Measurements from ENCODE around the gene SLC9A9. TPM values are rescaled to one million over a fixed set of nuclear protein-coding genes. Genes with fewer than 3 reads are reported as not detected.

The SLC9A9 gene
- total and polyA plus RNA-seq, 10 of the 15 experiments (the other 5 are each of a cell fraction or from before 2014, with no cell fraction given) = 3.5 to 14.2 (median 9.3) TPM

- ATAC-seq (no peak), DNase-seq (ENCODE audit: low read depth, low spot score) (no peak), FAIRE-seq (no peak)
- no peak overlapping the region for H3K27ac ChIP-seq (ENCODE audit: control insufficient read depth, insufficient read depth)
- H3K4me3 ChIP-seq = no peak overlapping the region
- intact Hi-C loops (cut with micrococcal nuclease; ENCODE audit: unreplicated experiment) (no loop called here), in situ Hi-C loops (cut with MboI) (no loop called here)
- SMC1A ChIA-PET (ENCODE audit: uncharacterized antibody, unreplicated experiment) = no interaction called here
- BruUV-seq (replicated peaks) = no TSS peak
- 91% methylated on average over 1 of the region's 1 CpG for WGBS (ENCODE audit: insufficient coverage, insufficient replicate concordance, low lambda C conversion rate, missing lambda C conversion rate)
- RAD21 ChIA-PET (ENCODE audit: unreplicated experiment) = no interaction called here
- H3K79me2 ChIP-seq (ENCODE audit: control insufficient read depth, insufficient read depth, low read length) = no peaks in the 10 kb centered on the region
- TF ChIP-seq RUNX3 (IDR thresholded peaks at IDR 0.05; ENCODE audit: low read length) (no peak), BRCA1 (IDR thresholded peaks at IDR 0.05; ENCODE audit: low read depth, low read length) (no peak), SP1 (IDR thresholded peaks at IDR 0.05; ENCODE audit: low read depth, low read length) (no peak), SMARCA5 (IDR thresholded peaks at IDR 0.05) (no peak), PAX5 (IDR thresholded peaks at IDR 0.05; ENCODE audit: borderline replicate concordance, low read depth, low read length) (no peak), STAT3 (IDR thresholded peaks at IDR 0.05; ENCODE audit: low read depth, low read length) (no peak), SPI1 (IDR thresholded peaks at IDR 0.05; ENCODE audit: borderline replicate concordance, insufficient read depth, low read depth, low read length) (no peak), NR2C2 (IDR thresholded peaks at IDR 0.05; ENCODE audit: borderline replicate concordance, control insufficient read depth, insufficient read length, low read depth) (no peak)
- no peaks in the 10 kb centered on the region for H3K9me3 ChIP-seq (replicated peaks; ENCODE audit: control insufficient read depth, insufficient read depth, low read length)
- POLR2A ChIA-PET = interaction anchor here (0.5 kb wide), 1 partner anchor 228 kb away, joined by 4 read pairs; no protein-coding TSS in a partner anchor
- no peak overlapping the region for H3K9ac ChIP-seq (ENCODE audit: control insufficient read depth, insufficient read depth, low read length)
- H3K4me1 ChIP-seq (ENCODE audit: control insufficient read depth, insufficient read depth, low read length) = no peaks in the 10 kb centered on the region
- H3K36me3 ChIP-seq (ENCODE audit: control insufficient read depth in 2 of 2, insufficient read depth in 2 of 2, low read length in 1 of 2) = no peaks in the 10 kb centered on the region; a peak in 1 of 4 replicates
- no peaks in the 10 kb centered on the region for H3K27me3 ChIP-seq (replicated peaks in 1 of 2; ENCODE audit: control insufficient read depth in 2 of 2, insufficient read depth in 2 of 2, low read length in 1 of 2)
- H4K20me1 ChIP-seq (ENCODE audit: control insufficient read depth, insufficient read depth) = no peaks in the 10 kb centered on the region
- no peak overlapping the region for H3K4me2 ChIP-seq (ENCODE audit: control insufficient read depth, insufficient read depth)
- CTCF ChIA-PET = no interaction called here
- H2AFZ ChIP-seq (ENCODE audit: control insufficient read depth, low read depth, low read length) = no peak overlapping the region
These were observed 472.6 kb downstream of the SLC9A9 start for GRCh38 chr3:143375698-143376097.

- no peak overlapping the region for H3K4me2 ChIP-seq (ENCODE audit: control insufficient read depth, insufficient read depth)
- BruUV-seq (replicated peaks) = no TSS peak
- DNase-seq (ENCODE audit: low read depth, low spot score) (no peak), ATAC-seq (no peak), FAIRE-seq (no peak)
- WGBS (ENCODE audit: insufficient coverage, insufficient replicate concordance, low lambda C conversion rate, missing lambda C conversion rate) = 59% methylated on average over 1 of the region's 1 CpG
- no peaks in the 10 kb centered on the region for H3K36me3 ChIP-seq (ENCODE audit: control insufficient read depth in 2 of 2, insufficient read depth in 2 of 2, low read length in 1 of 2)
- H2AFZ ChIP-seq (ENCODE audit: control insufficient read depth, low read depth, low read length) = no peak overlapping the region
- H3K27ac ChIP-seq (ENCODE audit: control insufficient read depth, insufficient read depth) = no peak overlapping the region
- H3K9me3 ChIP-seq (replicated peaks; ENCODE audit: control insufficient read depth, insufficient read depth, low read length) = no peaks in the 10 kb centered on the region
- RAD21 ChIA-PET (ENCODE audit: unreplicated experiment) = no interaction called here
- TF ChIP-seq STAT1 (conservative IDR thresholded peaks at IDR 0.05) (no peak), NFXL1 (IDR thresholded peaks at IDR 0.05; ENCODE audit: borderline replicate concordance) (no peak)
- no peaks in the 10 kb centered on the region for H4K20me1 ChIP-seq (ENCODE audit: control insufficient read depth, insufficient read depth)
- no peak overlapping the region for H3K9ac ChIP-seq (ENCODE audit: control insufficient read depth, insufficient read depth, low read length)
- SMC1A ChIA-PET (ENCODE audit: uncharacterized antibody, unreplicated experiment) = interaction anchor here (1.1 to 1.5 kb wide), 2 partner anchors 15 to 34 kb away, joined by 3 to 5 read pairs; no protein-coding TSS in a partner anchor
- in situ Hi-C loops (cut with MboI) (no loop called here), intact Hi-C loops (cut with micrococcal nuclease; ENCODE audit: unreplicated experiment) (no loop called here)
- H3K27me3 ChIP-seq (replicated peaks in 1 of 2; ENCODE audit: control insufficient read depth in 2 of 2, insufficient read depth in 2 of 2, low read length in 1 of 2) = no peaks in the 10 kb centered on the region
- H3K4me3 ChIP-seq = no peak overlapping the region
- no peaks in the 10 kb centered on the region for H3K79me2 ChIP-seq (ENCODE audit: control insufficient read depth, insufficient read depth, low read length)
- CTCF ChIA-PET = no interaction called here
- H3K4me1 ChIP-seq (ENCODE audit: control insufficient read depth, insufficient read depth, low read length) = no peaks in the 10 kb centered on the region
- POLR2A ChIA-PET = no interaction called here
These were observed 481.1 kb downstream of the SLC9A9 start for GRCh38 chr3:143367171-143367570.
